OCI-LY1 (cell line): ENCODE data around the gene TMEM164.

Experiments used
- CTCF ChIP-seq: fragments of 200-600 bp; sonication (generic), shearing (Covaris generic); IDR thresholded peaks from 2 replicates; pipeline ENCODE4 v1.5.1; 2017; ENCODE audit warnings: mild to moderate bottlenecking, antibody characterized with exemption, low read length, moderate library complexity, mixed read lengths
- EZH2 ChIP-seq: fragments of 200-600 bp; sonication (generic), shearing (Covaris generic); IDR thresholded peaks from 2 replicates; pipeline ENCODE4 v1.8.0; 2017; ENCODE audit warnings: borderline replicate concordance, mixed run types, mild to moderate bottlenecking, antibody characterized with exemption, low read length, moderate library complexity, mixed read lengths

- no peak for TF ChIP-seq CTCF
- TF ChIP-seq EZH2: no peak
These were observed 40.6 kb downstream of the TMEM164 start for GRCh38 chrX:110043506-110043905.
